H1 (cell line): ENCODE measurements around the gene HDHD5. TPM values are rescaled to one million over a fixed set of nuclear protein-coding genes. Genes with fewer than 3 reads are reported as not detected.

Source experiments
- CHD1 ChIP-seq: IDR thresholded peaks from 2 replicates; pipeline ENCODE4 v1.6.1; 2012; ENCODE audit warnings: low read depth, low read length, improper control_type of control experiment
- CTBP2 ChIP-seq: IDR thresholded peaks from 2 replicates; pipeline ENCODE4 v1.7.0; 2011; ENCODE audit warnings: borderline replicate concordance, mild to moderate bottlenecking, moderate library complexity, mixed read lengths, low read length; ENCODE audit not compliant: insufficient read depth, insufficient read length
- E2F6 ChIP-seq: IDR thresholded peaks from 2 replicates; pipeline ENCODE4 v1.6.1; 2012; ENCODE audit warnings: inconsistent platforms
- EGR1 ChIP-seq: IDR thresholded peaks from 2 replicates; pipeline ENCODE4 v1.6.1; 2011; ENCODE audit warnings: low read depth, low read length, borderline replicate concordance
- EP300 ChIP-seq, 2 experiments: IDR thresholded peaks; 1 replicate in 1 of 2; 2 replicates in 1 of 2; pipeline ENCODE4 v1.6.1; 2011 to 2012; ENCODE audit warnings: low read depth in 2 of 2, low read length in 2 of 2, mild to moderate bottlenecking in 2 of 2, borderline replicate concordance in 1 of 2, inconsistent platforms in 1 of 2, moderate library complexity in 1 of 2
- EZH2 ChIP-seq: fragments of 200-600 bp; sonication (generic); IDR thresholded peaks from 2 replicates; pipeline ENCODE4 v1.7.1; 2012; ENCODE audit warnings: low read depth, mild to moderate bottlenecking, moderate library complexity, low read length, inconsistent platforms; ENCODE audit not compliant: severe bottlenecking
- GTF2F1 ChIP-seq: IDR thresholded peaks from 2 replicates; pipeline ENCODE4 v1.6.1; 2012; ENCODE audit warnings: low read depth, low read length, improper control_type of control experiment, borderline replicate concordance
- KDM5A ChIP-seq: fragments of 200-600 bp; IDR thresholded peaks from 2 replicates; pipeline ENCODE4 v1.7.1; 2012; ENCODE audit warnings: mild to moderate bottlenecking, low read length, inconsistent platforms, mixed read lengths
- MAX ChIP-seq: IDR thresholded peaks from 2 replicates; pipeline ENCODE4 v1.6.1; 2012; ENCODE audit warnings: inconsistent platforms
- POLR2A ChIP-seq, 2 experiments: IDR thresholded peaks; 1 replicate in 1 of 2; 2 replicates in 1 of 2; pipeline ENCODE4 v1.6.1; 2011; ENCODE audit warnings: low read depth in 2 of 2, low read length in 2 of 2, mild to moderate bottlenecking in 2 of 2; ENCODE audit errors: control extremely low read depth in 1 of 2
- POU5F1 ChIP-seq: IDR thresholded peaks from 2 replicates; pipeline ENCODE4 v1.6.1; 2011; ENCODE audit warnings: low read depth, mild to moderate bottlenecking, low read length, moderate library complexity
- RBBP5 ChIP-seq: IDR thresholded peaks from 2 replicates; pipeline ENCODE4 v1.7.1; 2012; ENCODE audit warnings: low read depth, mild to moderate bottlenecking, inconsistent platforms, low read length, moderate library complexity, borderline replicate concordance
- SIX5 ChIP-seq: IDR thresholded peaks from 2 replicates; pipeline ENCODE4 v1.6.1; 2011; ENCODE audit warnings: mild to moderate bottlenecking, low read depth, low read length
- SP4 ChIP-seq: IDR thresholded peaks from 2 replicates; pipeline ENCODE4 v1.6.1; 2012; ENCODE audit warnings: low read length, inconsistent platforms
- SUZ12 ChIP-seq: fragments of 200-600 bp; sonication (generic); IDR thresholded peaks from 2 replicates; pipeline ENCODE4 v1.6.1; 2012; ENCODE audit warnings: mild to moderate bottlenecking, inconsistent platforms, low read length, moderate library complexity, mixed read lengths
- polyA plus RNA-seq, 7 experiments: library from polyadenylated mRNA; depleted of rRNA in 3 of 7; stranded (reverse) in 5 of 7; unstranded in 2 of 7; fragments of >200 nt in 5 of 7; fragments of 200-250 nt in 2 of 7; gene quantifications; 1 replicate in 5 of 7; 2 replicates in 1 of 7; 4 replicates in 1 of 7; pipeline versions ENCODE4 v1.2.1 to v1.2.3, GENCODE V29; 2011 to 2013; ENCODE audit warnings: missing spikeins in 2 of 7, mixed read lengths in 2 of 7
- total RNA-seq: library from RNA; stranded (reverse); fragmentation: NEBNext Ultra II Directional; extraction: Animal tissue kit (Norgen Biotek cat#: 25700); gene quantifications from 2 replicates; pipeline ENCODE4 v1.2.1, GENCODE V29; 2021

The HDHD5 gene
- total and polyA plus RNA-seq, 2 of the 8 experiments (the other 6 are each of a cell fraction or from before 2014, with no cell fraction given) = 68.3 to 123 TPM

- TF ChIP-seq MAX (no peak; the same call in 1 of the 2 replicates), SIX5 (no peak), EGR1 (peak; percentile 75; the same call in 1 of the 2 replicates), POLR2A (IDR thresholded peaks at IDR 0.05; ENCODE audit: control extremely low read depth in 1 of 2, low read depth in 2 of 2, low read length in 2 of 2) (no peak), CTBP2 (no peak), EZH2 (no peak), E2F6 (peak; percentile 7; the same call in 1 of the 2 replicates), GTF2F1 (no peak), SP4 (no peak), POU5F1 (no peak), EP300 (IDR thresholded peaks at IDR 0.05; ENCODE audit: borderline replicate concordance in 1 of 2, low read depth in 2 of 2, low read length in 2 of 2) (no peak), KDM5A (no peak), CHD1 (no peak), RBBP5 (no peak), SUZ12 (no peak)
Measured at GRCh38 chr22:17159504-17159951, 451 bp upstream of the HDHD5 start (continued).
